ENCODE measurements around the gene TNFRSF9. TPM values are rescaled to one million over a fixed set of nuclear protein-coding genes. Genes with fewer than 3 reads are reported as not detected.

TNFRSF9 gene
- total and polyA plus RNA-seq, 9 of the 15 experiments (the other 6 are each of a cell fraction or from before 2014, with no cell fraction given) = 0.04 to 0.29 (median 0.08) TPM; not detected in 1

- peak; percentile 60 for TF ChIP-seq ZBTB17 (CRISPR knock-in tag; IDR thresholded peaks at IDR 0.05)
- peak; percentile 44; the same call in 1 of the 2 replicates for TF ChIP-seq STAT6 (CRISPR knock-in tag; IDR thresholded peaks at IDR 0.05)
- TF ChIP-seq FOXK2 (conservative IDR thresholded peaks at IDR 0.05 in 1 of 2, IDR thresholded peaks at IDR 0.05 in 1 of 2; ENCODE audit: low read depth in 2 of 2) = peak; percentile 45 to 100
- TF ChIP-seq SRSF7 (optimal IDR thresholded peaks at IDR 0.05; ENCODE audit: low read depth, low read length) = no peak
- TF ChIP-seq TCF3 (CRISPR knock-in tag; IDR thresholded peaks at IDR 0.05) = peak; percentile 42; the same call in 1 of the 2 replicates
- TF ChIP-seq, protein P1, sequence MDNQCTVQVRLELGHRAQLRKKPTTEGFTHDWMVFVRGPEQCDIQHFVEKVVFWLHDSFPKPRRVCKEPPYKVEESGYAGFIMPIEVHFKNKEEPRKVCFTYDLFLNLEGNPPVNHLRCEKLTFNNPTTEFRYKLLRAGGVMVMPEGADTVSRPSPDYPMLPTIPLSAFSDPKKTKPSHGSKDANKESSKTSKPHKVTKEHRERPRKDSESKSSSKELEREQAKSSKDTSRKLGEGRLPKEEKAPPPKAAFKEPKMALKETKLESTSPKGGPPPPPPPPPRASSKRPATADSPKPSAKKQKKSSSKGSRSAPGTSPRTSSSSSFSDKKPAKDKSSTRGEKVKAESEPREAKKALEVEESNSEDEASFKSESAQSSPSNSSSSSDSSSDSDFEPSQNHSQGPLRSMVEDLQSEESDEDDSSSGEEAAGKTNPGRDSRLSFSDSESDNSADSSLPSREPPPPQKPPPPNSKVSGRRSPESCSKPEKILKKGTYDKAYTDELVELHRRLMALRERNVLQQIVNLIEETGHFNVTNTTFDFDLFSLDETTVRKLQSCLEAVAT (IDR thresholded peaks at IDR 0.05) = peak in 1 of 2 experiments; percentile 55; a peak in 1 of 4 replicates
- TF ChIP-seq NCOA2 (IDR thresholded peaks at IDR 0.05; ENCODE audit: partially characterized antibody in 2 of 2) = no peak
- TF ChIP-seq MYNN (IDR thresholded peaks at IDR 0.05) = no peak
- no peak for TF ChIP-seq MYNN (CRISPR knock-in tag; IDR thresholded peaks at IDR 0.05)
- TF ChIP-seq ZBTB5 (IDR thresholded peaks at IDR 0.05) = no peak
- no peak for TF ChIP-seq ZNF586 (CRISPR knock-in tag; conservative IDR thresholded peaks at IDR 0.05)
- TF ChIP-seq ZNF431 (CRISPR knock-in tag; IDR thresholded peaks at IDR 0.05) = no peak
- TF ChIP-seq KLF10 (CRISPR knock-in tag; IDR thresholded peaks at IDR 0.05) = no peak
- TF ChIP-seq ZNF165 (CRISPR knock-in tag; IDR thresholded peaks at IDR 0.05; ENCODE audit: borderline replicate concordance) = no peak
- TF ChIP-seq SIRT6 (IDR thresholded peaks at IDR 0.05; ENCODE audit: low read depth, low read length) = no peak
- peak; percentile 66 for TF ChIP-seq CHD1 (IDR thresholded peaks at IDR 0.05; ENCODE audit: low read length)
- 0 out of 2 replicates have a peak, but pooled peaks have one; percentile 12 for TF ChIP-seq ZNF436 (CRISPR knock-in tag; IDR thresholded peaks at IDR 0.05)
- TF ChIP-seq ZBTB7A (IDR thresholded peaks at IDR 0.05; ENCODE audit: borderline replicate concordance, control insufficient read depth, low read depth, low read length) = peak; percentile 41; the same call in 1 of the 2 replicates
- TF ChIP-seq KLF16 (IDR thresholded peaks at IDR 0.05) = 0 out of 2 replicates have a peak, but pooled peaks have one; percentile 5
- peak; percentile 63; the same call in 1 of the 2 replicates for TF ChIP-seq ZNF583 (CRISPR knock-in tag; IDR thresholded peaks at IDR 0.05)
- TF ChIP-seq NBN (IDR thresholded peaks at IDR 0.05; ENCODE audit: low read depth) = peak; percentile 85
- TF ChIP-seq SLC30A9 (CRISPR knock-in tag; IDR thresholded peaks at IDR 0.05) = no peak
- no peak for TF ChIP-seq ZNF354B (CRISPR knock-in tag; IDR thresholded peaks at IDR 0.05)
- peak; percentile 28 for TF ChIP-seq MEF2D (tag; conservative IDR thresholded peaks at IDR 0.05; ENCODE audit: low read depth)
- no peak for TF ChIP-seq TAL1 (IDR thresholded peaks at IDR 0.05)
Measured at GRCh38 chr1:7961216-7962013, 20.8 kb upstream of the TNFRSF9 start, which contains the start of gene PARK7 (continued).

Measured in K562 (cell line).